ENCODE results near the gene DACT2.

The DACT2 gene

DNA sequence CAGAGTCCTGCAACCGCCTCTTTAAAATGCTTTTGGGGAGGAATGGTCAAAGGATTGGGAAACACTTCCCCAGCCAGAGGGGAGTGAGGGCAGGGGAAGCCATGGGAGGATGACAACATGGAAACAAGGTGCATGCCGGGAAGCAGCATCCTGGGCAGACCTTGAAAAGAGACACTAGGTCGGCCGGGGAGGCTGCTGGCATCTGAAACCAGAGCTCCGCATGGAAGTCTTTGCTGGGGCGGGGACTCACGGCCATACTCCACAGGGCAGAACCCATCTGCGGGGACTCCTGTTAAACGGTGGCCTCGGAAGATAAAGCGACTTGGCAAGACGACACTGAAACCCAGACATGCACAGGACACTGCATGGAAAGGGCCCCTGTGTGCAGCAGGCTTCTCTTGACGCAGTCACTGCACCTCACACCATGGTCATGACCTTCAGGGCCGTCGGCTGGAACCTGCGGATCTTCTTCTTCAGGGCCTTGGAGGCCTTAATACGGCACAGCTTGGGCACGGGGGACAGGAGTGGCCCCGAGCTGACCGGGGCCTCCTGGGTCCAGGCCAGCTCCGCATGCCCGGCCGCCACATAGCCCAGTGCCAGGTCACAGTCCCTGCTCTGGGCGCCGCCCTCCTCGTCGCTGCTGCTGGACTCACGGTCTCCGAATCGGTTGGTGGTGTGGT, 12.4 kb downstream of the DACT2 start:
- Histone ChIP-seq H3K27ac (no peak overlapping the region), H3K4me3 (ENCODE audit: low read depth, low read length) (no peak overlapping the region), H3K36me3 (no peaks in the 10 kb centered on the region), H3K9me3 (ENCODE audit: severe bottlenecking) (no peaks in the 10 kb centered on the region), H3K27me3 (ENCODE audit: insufficient read depth, low read depth, severe bottlenecking) (no peaks in the 10 kb centered on the region)
- no peak for DNase-seq
- TF ChIP-seq, protein P1, sequence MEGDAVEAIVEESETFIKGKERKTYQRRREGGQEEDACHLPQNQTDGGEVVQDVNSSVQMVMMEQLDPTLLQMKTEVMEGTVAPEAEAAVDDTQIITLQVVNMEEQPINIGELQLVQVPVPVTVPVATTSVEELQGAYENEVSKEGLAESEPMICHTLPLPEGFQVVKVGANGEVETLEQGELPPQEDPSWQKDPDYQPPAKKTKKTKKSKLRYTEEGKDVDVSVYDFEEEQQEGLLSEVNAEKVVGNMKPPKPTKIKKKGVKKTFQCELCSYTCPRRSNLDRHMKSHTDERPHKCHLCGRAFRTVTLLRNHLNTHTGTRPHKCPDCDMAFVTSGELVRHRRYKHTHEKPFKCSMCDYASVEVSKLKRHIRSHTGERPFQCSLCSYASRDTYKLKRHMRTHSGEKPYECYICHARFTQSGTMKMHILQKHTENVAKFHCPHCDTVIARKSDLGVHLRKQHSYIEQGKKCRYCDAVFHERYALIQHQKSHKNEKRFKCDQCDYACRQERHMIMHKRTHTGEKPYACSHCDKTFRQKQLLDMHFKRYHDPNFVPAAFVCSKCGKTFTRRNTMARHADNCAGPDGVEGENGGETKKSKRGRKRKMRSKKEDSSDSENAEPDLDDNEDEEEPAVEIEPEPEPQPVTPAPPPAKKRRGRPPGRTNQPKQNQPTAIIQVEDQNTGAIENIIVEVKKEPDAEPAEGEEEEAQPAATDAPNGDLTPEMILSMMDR (IDR thresholded peaks at IDR 0.05; ENCODE audit: low read depth, low read length): no peak

DNA sequence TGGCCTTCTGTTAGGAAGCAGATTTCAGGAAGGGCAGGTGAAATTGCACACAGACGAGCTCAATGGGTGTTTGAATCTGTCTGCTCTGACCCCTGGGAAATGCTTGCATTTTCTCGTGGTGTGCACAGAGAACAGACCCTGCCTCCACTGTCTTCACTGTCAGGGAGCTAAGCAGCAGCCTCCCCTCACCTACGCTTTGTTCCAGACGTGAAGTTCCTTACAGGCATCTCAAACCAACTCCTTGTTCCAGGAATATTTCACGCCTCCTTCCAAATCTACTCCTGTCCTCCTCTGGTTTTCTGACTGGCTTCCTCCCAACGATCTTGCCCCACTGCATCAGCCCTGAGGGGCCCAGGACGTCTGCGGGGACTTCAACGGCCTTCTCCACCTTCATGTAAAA, 13.7 kb downstream of the DACT2 start:
- no peak for DNase-seq
- Histone ChIP-seq H3K4me3 (ENCODE audit: low read depth, low read length) (no peak overlapping the region), H3K9me3 (ENCODE audit: severe bottlenecking) (no peaks in the 10 kb centered on the region), H3K27me3 (ENCODE audit: insufficient read depth, low read depth, severe bottlenecking) (no peaks in the 10 kb centered on the region), H3K36me3 (no peaks in the 10 kb centered on the region), H3K27ac (no peak overlapping the region)
- TF ChIP-seq, protein P1 (IDR thresholded peaks at IDR 0.05; ENCODE audit: low read depth, low read length): no peak

DNA sequence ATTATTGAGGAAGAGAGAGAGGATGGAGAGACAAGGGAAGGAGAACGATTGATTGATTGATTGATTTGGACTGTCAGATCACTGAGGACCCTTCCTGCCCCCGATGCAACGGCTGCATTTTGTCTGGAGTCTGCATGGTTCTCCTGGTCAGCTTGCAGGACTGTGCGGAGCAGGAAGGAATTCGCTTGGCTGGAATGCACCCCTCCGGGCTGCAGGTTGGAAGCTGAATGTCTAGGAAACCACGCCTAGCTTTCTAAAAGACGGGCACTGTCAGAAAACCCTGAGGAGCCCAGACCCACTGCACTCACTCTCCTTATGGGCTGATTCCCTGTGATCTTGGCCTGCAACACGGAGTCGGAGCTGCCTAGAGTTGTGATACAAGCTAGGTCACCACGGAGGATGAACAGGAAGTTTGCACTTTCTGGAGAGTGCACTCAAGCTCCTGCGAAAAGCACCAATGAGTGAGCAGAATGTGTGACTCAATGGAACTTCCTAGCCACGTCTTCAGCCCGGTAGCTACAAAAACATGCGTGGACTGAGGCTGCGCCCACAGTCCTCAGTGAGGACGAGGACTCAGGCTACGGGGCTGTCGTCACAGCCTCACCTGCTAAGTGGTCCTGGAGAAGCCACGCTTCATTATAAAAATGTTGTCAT, 14.4 kb downstream of the DACT2 start:
- Histone ChIP-seq H3K4me3 (ENCODE audit: low read depth, low read length) (no peak overlapping the region), H3K9me3 (ENCODE audit: severe bottlenecking) (no peaks in the 10 kb centered on the region), H3K27me3 (ENCODE audit: insufficient read depth, low read depth, severe bottlenecking) (no peaks in the 10 kb centered on the region), H3K27ac (no peak overlapping the region), H3K36me3 (no peaks in the 10 kb centered on the region)
- no peak for DNase-seq
- TF ChIP-seq, protein P1 (IDR thresholded peaks at IDR 0.05; ENCODE audit: low read depth, low read length): no peak

DNA sequence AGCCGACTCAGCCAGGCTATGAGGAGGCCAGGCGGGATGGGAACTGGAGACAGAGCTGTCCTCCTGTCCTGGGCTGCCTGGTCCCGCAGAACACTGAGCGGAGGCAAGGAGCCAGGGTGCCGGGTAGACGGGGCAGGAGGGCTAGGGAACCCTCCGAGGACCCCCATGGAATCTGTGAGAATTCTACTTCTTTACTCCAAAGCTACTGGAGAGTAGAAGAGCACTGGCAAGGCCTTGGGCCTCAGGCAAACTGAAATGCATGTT, 14.9 kb downstream of the DACT2 start:
- TF ChIP-seq, protein P1 (IDR thresholded peaks at IDR 0.05; ENCODE audit: low read depth, low read length): no peak
- Histone ChIP-seq H3K36me3 (no peaks in the 10 kb centered on the region), H3K27ac (no peak overlapping the region), H3K27me3 (ENCODE audit: insufficient read depth, low read depth, severe bottlenecking) (no peaks in the 10 kb centered on the region), H3K4me3 (ENCODE audit: low read depth, low read length) (no peak overlapping the region), H3K9me3 (ENCODE audit: severe bottlenecking) (no peaks in the 10 kb centered on the region)
- no peak for DNase-seq

DNA sequence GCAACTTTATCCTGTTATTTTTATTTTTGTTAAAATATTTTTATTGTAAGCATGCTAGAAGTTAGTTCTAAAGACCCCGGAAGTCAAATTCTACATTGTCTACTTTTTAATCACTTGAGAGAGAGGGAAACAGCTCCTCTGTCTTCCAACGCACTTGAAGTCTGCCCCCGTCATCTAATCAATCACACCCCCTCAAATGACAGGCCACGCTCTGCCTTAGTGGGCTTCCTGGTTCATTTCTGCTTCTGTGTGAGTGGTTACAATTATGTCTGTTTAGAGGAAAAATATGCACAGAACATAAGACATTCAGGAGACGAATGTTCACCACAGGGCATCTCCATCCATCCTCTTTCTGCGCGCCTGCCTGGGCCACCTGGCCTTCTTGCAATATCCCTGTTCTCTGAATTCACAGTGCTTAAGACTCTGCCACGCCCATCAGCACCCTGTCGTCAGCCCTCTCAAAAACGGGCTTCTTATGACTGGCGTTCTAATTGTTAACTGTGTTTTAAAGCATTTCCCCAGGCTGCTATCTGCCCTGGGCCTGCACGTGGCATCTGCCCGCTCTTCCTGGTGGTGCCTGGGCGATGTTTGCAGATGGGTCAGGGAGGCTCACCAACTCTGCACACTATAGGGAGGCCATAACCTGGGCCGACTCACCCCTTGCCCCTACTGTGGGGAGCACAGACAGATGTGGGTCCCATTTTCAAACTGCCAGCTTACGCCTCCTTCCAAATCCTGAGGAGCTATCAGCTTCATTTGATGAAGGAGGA, 15.4 kb downstream of the DACT2 start:
- Histone ChIP-seq H3K4me3 (ENCODE audit: low read depth, low read length) (no peak overlapping the region), H3K9me3 (ENCODE audit: severe bottlenecking) (no peaks in the 10 kb centered on the region), H3K27me3 (ENCODE audit: insufficient read depth, low read depth, severe bottlenecking) (no peaks in the 10 kb centered on the region), H3K27ac (no peak overlapping the region), H3K36me3 (no peaks in the 10 kb centered on the region)
- TF ChIP-seq, protein P1 (IDR thresholded peaks at IDR 0.05; ENCODE audit: low read depth, low read length): no peak
- no peak for DNase-seq

Measured in WERI-Rb-1 (cell line).